ENCODE measurements around the gene SS18L1. TPM values are rescaled to one million over a fixed set of nuclear protein-coding genes. Genes with fewer than 3 reads are reported as not detected.

The SS18L1 gene
- total RNA-seq, 4 donors from 2014 or later, result 6.8 to 12.3 (median 11.1) TPM

DNA sequence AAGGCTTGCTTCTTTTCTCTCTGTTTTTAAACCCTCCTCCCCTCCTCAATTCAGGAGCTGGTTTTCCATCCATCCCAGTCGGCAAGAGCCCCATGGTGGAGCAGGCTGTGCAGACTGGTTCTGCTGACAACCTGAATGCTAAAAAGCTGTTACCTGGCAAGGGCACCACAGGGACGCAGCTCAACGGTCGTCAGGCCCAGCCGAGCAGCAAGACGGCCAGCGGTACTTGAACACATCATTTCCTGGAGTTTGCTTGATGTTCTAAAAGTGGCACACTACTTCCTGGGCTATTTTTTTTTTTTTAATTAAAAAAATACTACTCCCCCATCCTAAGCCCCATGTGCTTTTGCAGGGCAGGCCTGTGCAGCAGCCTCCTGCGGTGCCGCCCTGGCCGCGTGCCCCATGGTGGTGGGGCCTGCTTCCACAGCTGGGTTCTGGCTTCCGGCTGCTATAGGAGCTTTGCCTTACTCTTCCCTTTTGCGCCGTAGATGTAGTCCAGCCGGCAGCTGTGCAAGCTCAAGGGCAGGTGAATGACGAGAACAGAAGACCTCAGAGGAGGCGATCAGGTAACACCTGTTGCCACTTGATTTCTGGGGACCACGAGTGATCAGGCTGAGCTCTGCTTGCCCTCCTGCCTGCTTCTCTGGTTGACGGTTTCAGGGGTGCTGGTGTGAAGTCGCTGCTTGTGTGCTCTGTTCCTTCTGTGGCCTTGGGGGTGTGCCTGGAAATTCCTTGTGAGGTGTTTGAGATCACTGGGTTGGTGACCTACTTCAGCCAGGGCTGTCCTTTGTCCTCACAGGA, 13.6 kb upstream of the SS18L1 start:
- H3K4me1 ChIP-seq, result peaks cover 0 to 40% (median 17%) of the 10 kb centered on the region in 3 donors
- no peak overlapping the region for H3K4me3 ChIP-seq
- no peaks in the 10 kb centered on the region for H3K27me3 ChIP-seq
- no peaks in the 10 kb centered on the region for H3K9me3 ChIP-seq
- no peak overlapping the region for H3K27ac ChIP-seq
- no peak for ATAC-seq
- peaks cover 0 to 100% of the 10 kb centered on the region in 2 donors for H3K36me3 ChIP-seq
- TF ChIP-seq POLR2AphosphoS5 (IDR thresholded peaks at IDR 0.05) (no peak), EP300 (IDR thresholded peaks at IDR 0.05) (no peak), POLR2A (IDR thresholded peaks at IDR 0.05) (no peak)
- TF ChIP-seq, protein P1, sequence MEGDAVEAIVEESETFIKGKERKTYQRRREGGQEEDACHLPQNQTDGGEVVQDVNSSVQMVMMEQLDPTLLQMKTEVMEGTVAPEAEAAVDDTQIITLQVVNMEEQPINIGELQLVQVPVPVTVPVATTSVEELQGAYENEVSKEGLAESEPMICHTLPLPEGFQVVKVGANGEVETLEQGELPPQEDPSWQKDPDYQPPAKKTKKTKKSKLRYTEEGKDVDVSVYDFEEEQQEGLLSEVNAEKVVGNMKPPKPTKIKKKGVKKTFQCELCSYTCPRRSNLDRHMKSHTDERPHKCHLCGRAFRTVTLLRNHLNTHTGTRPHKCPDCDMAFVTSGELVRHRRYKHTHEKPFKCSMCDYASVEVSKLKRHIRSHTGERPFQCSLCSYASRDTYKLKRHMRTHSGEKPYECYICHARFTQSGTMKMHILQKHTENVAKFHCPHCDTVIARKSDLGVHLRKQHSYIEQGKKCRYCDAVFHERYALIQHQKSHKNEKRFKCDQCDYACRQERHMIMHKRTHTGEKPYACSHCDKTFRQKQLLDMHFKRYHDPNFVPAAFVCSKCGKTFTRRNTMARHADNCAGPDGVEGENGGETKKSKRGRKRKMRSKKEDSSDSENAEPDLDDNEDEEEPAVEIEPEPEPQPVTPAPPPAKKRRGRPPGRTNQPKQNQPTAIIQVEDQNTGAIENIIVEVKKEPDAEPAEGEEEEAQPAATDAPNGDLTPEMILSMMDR (IDR thresholded peaks at IDR 0.05), result no peak
- 82 to 100% methylated on average over 1 to 12 of the region's 20 CpGs for WGBS, 2 donors (ENCODE audit: low coverage in 1 of 2)

DNA sequence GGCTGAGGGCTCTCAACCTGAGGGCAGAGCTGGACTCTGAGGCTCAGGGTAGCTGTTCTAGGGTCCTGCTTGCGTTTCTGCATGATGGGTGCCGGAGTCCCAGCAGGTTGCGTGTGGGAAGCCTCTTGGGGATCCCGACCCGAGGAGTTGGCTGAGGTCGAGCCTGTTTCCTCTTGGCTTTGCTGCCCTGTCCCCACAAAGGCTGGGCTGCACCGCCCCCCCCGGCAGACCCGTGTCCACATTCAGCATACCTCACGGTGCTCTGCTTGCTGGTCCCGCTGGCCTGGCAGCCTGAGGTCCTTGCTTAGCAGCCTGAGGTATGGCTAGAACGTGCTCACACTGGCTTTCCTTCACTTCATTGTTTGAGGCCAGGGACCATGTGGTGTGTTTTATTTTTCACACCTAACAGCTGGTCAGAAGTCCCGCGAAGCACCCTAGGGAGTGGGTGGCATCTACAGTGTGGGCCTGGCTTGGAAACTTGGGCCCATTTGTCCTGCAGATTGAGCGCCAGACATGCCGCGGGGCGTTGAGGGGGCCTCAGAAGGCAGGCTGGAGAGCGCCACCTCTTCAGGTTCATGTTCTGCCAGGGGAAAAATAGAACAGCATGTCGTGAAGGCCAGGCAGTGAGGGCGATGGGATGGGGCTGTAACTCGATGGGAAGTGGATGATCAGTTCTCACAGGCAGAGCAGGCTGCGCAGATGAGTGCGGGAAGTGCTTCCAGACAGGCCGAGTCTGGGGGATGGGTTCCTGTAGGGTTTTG, 11.8 kb upstream of the SS18L1 start:
- WGBS, 2 donors (ENCODE audit: low coverage in 1 of 2), result 87 to 93% methylated on average over 3 to 10 of the region's 25 CpGs
- TF ChIP-seq POLR2AphosphoS5 (IDR thresholded peaks at IDR 0.05) (no peak), POLR2A (IDR thresholded peaks at IDR 0.05) (no peak), EP300 (IDR thresholded peaks at IDR 0.05) (no peak)
- TF ChIP-seq, protein P1 (IDR thresholded peaks at IDR 0.05), result no peak
- Histone ChIP-seq H3K4me1 (peaks cover 0 to 37% (median 20%) of the 10 kb centered on the region in 3 donors), H3K4me3 (no peak overlapping the region), H3K27ac (peak overlapping the region in 3 of 4 donors; percentile 64 to 65 (median 64)), H3K27me3 (no peaks in the 10 kb centered on the region), H3K9me3 (no peaks in the 10 kb centered on the region), H3K36me3 (peaks cover 0 to 100% of the 10 kb centered on the region in 2 donors)
- ATAC-seq, result no peak

DNA sequence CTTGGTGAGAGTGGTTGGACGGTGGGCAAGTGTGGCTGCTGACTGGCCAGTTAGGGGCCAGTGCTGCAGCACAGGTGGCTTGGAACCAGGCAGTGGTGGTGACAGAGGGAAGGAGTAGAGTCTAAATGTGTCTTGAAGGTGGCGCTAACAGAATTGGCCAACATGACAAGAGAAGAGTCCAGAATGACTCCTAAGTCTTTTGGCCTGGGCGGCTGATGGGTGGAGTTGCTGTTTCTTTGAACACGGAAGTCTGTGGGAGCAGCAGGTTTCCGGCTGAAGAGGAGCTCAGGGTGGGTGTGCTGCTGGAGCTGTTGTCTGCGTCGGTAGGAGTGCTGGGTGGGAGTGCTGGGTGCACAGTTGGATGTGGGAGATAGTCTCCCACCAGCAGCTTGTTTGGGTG, 11.1 kb upstream of the SS18L1 start:
- H3K36me3 ChIP-seq, result peaks cover 0 to 100% of the 10 kb centered on the region in 2 donors
- H3K4me1 ChIP-seq, result peaks cover 0 to 42% (median 20%) of the 10 kb centered on the region in 3 donors
- H3K27me3 ChIP-seq, result no peaks in the 10 kb centered on the region
- no peak overlapping the region for H3K4me3 ChIP-seq
- WGBS, 2 donors (ENCODE audit: low coverage in 1 of 2), result 71 to 79% methylated on average over 4 of the region's 7 CpGs
- H3K27ac ChIP-seq, result peak overlapping the region in 3 of 4 donors; percentile 64 to 65 (median 64)
- no peaks in the 10 kb centered on the region for H3K9me3 ChIP-seq
- no peak for TF ChIP-seq EP300 (IDR thresholded peaks at IDR 0.05)
- TF ChIP-seq POLR2A (IDR thresholded peaks at IDR 0.05), result no peak
- TF ChIP-seq, protein P1 (IDR thresholded peaks at IDR 0.05), result no peak
- TF ChIP-seq POLR2AphosphoS5 (IDR thresholded peaks at IDR 0.05), result no peak
- no peak for ATAC-seq

DNA sequence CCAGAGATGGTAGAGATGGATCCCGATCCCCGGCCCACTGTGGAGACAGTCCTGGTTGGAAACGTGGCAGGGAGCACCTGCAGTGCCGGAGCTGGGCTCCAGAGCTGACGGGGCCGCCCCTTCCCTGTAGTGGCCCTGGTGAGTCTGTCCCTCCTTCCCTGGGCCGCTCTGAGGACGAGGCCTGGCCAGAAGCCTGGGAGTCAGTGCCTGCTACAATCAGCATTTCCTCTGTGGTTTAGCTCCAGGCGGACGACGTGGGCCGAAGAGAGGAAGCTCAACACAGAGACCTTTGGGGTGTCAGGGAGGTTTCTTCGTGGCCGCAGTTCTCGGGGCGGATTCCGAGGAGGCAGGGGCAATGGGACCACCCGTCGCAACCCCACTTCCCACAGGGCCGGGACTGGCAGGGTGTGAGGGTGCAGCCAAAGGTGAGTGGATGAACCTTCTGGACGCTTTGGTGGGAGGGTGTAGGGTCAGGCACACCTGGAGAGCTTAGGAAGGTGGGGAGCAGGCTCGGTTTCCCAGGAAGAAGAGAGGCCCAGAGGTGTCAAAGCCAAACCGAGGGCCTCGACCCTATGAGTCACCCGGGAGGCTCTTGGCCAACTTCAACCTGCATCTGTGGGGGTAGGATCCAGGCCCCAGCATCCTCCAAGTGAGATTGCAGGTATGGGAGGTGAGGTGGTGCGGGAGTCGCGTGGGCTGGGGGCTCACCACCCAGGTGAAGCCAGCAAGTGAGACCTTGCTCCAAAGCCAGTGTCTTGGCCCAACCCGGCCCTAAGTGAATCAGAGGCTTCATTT, 10.3 kb upstream of the SS18L1 start:
- Histone ChIP-seq H3K27me3 (no peaks in the 10 kb centered on the region), H3K4me3 (no peak overlapping the region), H3K9me3 (no peaks in the 10 kb centered on the region), H3K36me3 (peaks cover 0 to 100% of the 10 kb centered on the region in 2 donors), H3K4me1 (peaks cover 0 to 42% (median 20%) of the 10 kb centered on the region in 3 donors), H3K27ac (peak overlapping the region in 3 of 4 donors; percentile 64 to 65 (median 64))
- WGBS, 2 donors (ENCODE audit: low coverage in 1 of 2), result 52 to 77% methylated on average over 4 to 8 of the region's 29 CpGs
- peak; percentile 40 for ATAC-seq
- TF ChIP-seq POLR2AphosphoS5 (IDR thresholded peaks at IDR 0.05) (no peak), EP300 (IDR thresholded peaks at IDR 0.05) (no peak), POLR2A (IDR thresholded peaks at IDR 0.05) (no peak)
- TF ChIP-seq, protein P1 (IDR thresholded peaks at IDR 0.05), result no peak
